ENCODE measurements around the gene MAP3K13. TPM values are rescaled to one million over a fixed set of nuclear protein-coding genes. Genes with fewer than 3 reads are reported as not detected.

Gene MAP3K13
- total RNA-seq, 1 donor from 2014 or later: 14.5 TPM

DNA sequence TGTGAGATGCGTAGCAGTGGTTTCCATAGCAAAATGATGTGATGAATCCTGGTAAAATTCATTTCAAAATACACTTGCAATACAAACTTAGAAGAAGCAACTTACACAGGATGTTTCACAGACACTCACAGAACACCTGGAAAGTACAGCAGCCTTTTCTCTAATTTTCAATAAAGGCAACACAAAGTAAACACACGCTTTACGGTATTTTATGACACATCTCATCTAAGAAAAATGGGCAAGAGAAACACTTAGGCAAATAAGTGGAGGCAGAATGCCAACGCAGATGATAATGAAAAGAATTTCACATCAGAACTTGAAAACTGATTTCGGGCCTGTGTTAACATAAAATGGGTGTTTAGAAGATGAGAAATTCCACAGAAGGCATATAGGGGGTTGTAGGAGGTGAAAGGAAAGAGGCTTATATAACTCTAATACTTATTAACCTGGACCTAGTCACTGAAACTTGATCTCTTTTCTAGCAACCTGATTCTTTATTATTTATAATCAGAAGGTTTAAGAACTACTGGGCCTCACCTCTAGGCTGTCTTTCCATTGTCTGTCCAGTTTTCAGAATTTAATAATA, 25.6 kb upstream of the MAP3K13 start:
- no peak for FAIRE-seq
- peak; percentile 92 for DNase-seq (ENCODE audit: low read depth)
- H3K36me3 ChIP-seq (ENCODE audit: control insufficient read depth, insufficient read depth, low read length): no peaks in the 10 kb centered on the region
- no peaks in the 10 kb centered on the region for H3K27me3 ChIP-seq (ENCODE audit: control insufficient read depth, insufficient read depth, low read length)
- TF ChIP-seq, protein P1, sequence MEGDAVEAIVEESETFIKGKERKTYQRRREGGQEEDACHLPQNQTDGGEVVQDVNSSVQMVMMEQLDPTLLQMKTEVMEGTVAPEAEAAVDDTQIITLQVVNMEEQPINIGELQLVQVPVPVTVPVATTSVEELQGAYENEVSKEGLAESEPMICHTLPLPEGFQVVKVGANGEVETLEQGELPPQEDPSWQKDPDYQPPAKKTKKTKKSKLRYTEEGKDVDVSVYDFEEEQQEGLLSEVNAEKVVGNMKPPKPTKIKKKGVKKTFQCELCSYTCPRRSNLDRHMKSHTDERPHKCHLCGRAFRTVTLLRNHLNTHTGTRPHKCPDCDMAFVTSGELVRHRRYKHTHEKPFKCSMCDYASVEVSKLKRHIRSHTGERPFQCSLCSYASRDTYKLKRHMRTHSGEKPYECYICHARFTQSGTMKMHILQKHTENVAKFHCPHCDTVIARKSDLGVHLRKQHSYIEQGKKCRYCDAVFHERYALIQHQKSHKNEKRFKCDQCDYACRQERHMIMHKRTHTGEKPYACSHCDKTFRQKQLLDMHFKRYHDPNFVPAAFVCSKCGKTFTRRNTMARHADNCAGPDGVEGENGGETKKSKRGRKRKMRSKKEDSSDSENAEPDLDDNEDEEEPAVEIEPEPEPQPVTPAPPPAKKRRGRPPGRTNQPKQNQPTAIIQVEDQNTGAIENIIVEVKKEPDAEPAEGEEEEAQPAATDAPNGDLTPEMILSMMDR (IDR thresholded peaks at IDR 0.05; ENCODE audit: insufficient read depth, low read length, severe bottlenecking): no peak
- H3K4me3 ChIP-seq (ENCODE audit: low read depth, low read length): no peak overlapping the region

DNA sequence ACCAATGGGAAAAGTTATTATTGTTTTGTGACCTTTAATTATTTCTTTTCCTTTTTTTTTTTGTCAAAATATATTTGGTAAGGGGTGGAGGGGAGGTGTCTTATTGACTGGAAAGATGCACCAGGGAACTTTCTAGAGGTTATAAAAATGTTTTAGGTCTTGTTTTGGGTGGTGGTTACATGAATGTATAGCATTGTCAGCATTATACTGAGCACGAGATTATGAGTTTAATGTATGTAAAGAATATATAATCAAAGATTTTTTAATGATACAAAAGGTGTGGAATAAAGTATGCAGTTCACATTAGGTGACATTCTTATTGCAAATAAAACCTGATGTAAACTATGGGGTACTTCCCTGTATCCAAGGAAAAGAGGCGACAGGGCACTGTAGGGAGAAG, 23.0 kb upstream of the MAP3K13 start:
- no peak for DNase-seq (ENCODE audit: low read depth)
- no peak for FAIRE-seq
- TF ChIP-seq, protein P1 (IDR thresholded peaks at IDR 0.05; ENCODE audit: insufficient read depth, low read length, severe bottlenecking): no peak
- H3K27me3 ChIP-seq (ENCODE audit: control insufficient read depth, insufficient read depth, low read length): no peaks in the 10 kb centered on the region
- H3K36me3 ChIP-seq (ENCODE audit: control insufficient read depth, insufficient read depth, low read length): no peaks in the 10 kb centered on the region
- no peak overlapping the region for H3K4me3 ChIP-seq (ENCODE audit: low read depth, low read length)

DNA sequence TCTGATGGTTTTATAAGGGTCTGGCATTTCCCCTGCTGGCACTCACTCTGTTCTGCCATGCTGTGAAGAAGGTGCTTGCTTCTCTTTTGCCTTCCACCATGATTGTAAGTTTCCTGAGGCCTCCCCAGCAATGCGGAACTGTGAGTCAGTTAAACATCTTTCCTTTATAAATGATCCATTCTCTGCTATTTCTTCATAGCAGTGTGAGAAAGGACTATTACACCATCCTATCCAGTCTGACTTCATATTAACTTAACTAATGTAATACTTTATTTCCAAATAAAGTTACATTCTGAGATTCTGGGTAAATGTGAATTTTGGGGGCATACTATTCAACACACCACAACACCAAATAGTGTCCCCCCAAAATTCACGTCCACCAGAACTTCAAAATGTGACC, 22.2 kb upstream of the MAP3K13 start:
- no peaks in the 10 kb centered on the region for H3K36me3 ChIP-seq (ENCODE audit: control insufficient read depth, insufficient read depth, low read length)
- no peak overlapping the region for H3K4me3 ChIP-seq (ENCODE audit: low read depth, low read length)
- TF ChIP-seq, protein P1 (IDR thresholded peaks at IDR 0.05; ENCODE audit: insufficient read depth, low read length, severe bottlenecking): no peak
- DNase-seq (ENCODE audit: low read depth): peak; percentile 8
- FAIRE-seq: no peak
- H3K27me3 ChIP-seq (ENCODE audit: control insufficient read depth, insufficient read depth, low read length): no peaks in the 10 kb centered on the region

DNA sequence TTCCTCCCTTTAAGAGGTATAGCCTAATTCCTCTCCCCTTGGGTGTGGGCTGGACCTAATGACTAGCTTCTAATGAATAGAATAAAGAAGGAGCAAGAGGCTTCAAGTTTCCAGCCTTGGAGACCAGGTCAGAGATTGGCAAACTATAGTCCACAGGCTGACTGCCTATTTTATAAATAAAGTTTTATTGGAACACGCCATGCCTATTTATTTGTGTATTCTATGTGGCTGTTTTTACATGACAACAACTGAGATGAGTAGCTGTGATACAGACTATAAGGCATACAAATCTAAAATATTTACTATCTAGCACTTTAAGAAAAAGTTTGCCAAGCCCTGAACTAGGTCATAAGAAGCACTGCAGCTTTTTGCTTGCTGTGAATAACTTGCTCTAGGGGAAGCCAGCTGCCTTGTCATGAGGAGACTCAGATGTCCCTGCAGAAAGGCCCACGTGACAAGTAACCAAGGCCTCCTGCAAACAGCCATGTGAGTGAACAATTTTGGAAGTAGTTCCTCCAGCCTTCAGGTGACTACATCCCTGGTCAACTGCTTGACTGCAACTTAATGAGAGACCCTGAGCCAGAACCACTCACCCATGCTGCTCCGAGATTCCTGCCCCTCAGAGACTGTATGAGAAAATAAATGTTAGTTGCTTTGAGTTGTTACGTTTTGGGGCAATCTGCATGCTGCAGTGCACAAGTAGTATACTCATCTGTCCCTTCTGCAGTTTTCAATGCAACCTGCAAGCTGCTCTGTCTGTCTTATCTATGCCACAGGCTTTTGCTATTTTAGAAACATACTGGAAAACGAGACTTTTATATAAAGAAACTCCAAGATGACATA, 21.1 kb upstream of the MAP3K13 start:
- no peak for FAIRE-seq
- Histone ChIP-seq H3K4me3 (ENCODE audit: low read depth, low read length) (no peak overlapping the region), H3K36me3 (ENCODE audit: control insufficient read depth, insufficient read depth, low read length) (no peaks in the 10 kb centered on the region), H3K27me3 (ENCODE audit: control insufficient read depth, insufficient read depth, low read length) (no peaks in the 10 kb centered on the region)
- DNase-seq (ENCODE audit: low read depth): peak; percentile 29
- TF ChIP-seq, protein P1 (IDR thresholded peaks at IDR 0.05; ENCODE audit: insufficient read depth, low read length, severe bottlenecking): no peak

DNA sequence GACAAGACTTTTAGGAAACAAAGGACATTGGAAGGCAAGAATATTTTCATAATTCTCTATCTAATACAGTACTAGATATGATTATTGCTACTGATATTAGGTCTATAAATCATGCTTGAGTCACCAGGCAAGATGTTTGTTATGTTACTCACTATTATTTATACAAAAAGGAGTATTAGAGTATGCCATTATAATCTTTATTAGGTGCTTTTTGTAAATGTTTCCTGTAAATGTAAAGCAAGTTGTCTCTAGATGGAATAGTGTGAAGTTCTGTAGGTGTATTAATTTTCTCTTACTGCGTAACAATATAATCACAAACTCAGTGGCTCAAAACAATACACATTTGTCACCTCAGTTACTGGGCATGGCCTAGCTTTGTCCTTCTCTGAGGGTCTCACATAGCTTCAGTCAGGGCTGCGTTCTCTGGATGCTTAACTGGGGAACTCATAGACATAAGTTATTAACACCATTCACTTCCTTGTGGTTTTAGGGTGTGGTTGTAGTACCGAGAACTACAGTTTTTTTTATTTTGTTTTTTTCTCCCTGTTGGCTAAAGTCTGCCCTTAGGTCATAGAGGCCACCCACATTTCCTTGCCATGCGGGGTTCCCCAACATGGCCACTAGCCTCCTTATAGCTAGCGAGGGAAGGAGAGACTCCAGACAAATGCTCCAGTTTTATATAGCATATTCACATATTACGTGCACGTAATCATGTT, 20.3 kb upstream of the MAP3K13 start:
- FAIRE-seq (no peak), DNase-seq (ENCODE audit: low read depth) (peak; percentile 70)
- TF ChIP-seq, protein P1 (IDR thresholded peaks at IDR 0.05; ENCODE audit: insufficient read depth, low read length, severe bottlenecking): no peak

More for the DNA sequence above, 20.3 kb upstream of the MAP3K13 start:
- H3K4me3 ChIP-seq (ENCODE audit: low read depth, low read length): no peak overlapping the region
- H3K27me3 ChIP-seq (ENCODE audit: control insufficient read depth, insufficient read depth, low read length): no peaks in the 10 kb centered on the region
- no peaks in the 10 kb centered on the region for H3K36me3 ChIP-seq (ENCODE audit: control insufficient read depth, insufficient read depth, low read length)

Measured in bronchial epithelial cell (primary cell).